ENCODE measurements around the gene ANKRD6.

ANKRD6 gene

GRCh38 chr6:89475634-89476033 is 42.7 kb downstream of the ANKRD6 start:
- no peak for DNase-seq

- no peak for DNase-seq
Observed at GRCh38 chr6:89479897-89480296, 46.9 kb downstream of the ANKRD6 start.

- DNase-seq, result no peak
Observed at GRCh38 chr6:89481695-89482094, 48.7 kb downstream of the ANKRD6 start.

- no peak for DNase-seq
Observed at GRCh38 chr6:89482126-89482525, 49.2 kb downstream of the ANKRD6 start.

GRCh38 chr6:89483111-89483720 is 50.3 kb downstream of the ANKRD6 start:
- no peak for DNase-seq

- DNase-seq, result no peak
Observed at GRCh38 chr6:89485320-89485719, 52.4 kb downstream of the ANKRD6 start.

- no peak for DNase-seq
Observed at GRCh38 chr6:89487864-89488263, 54.9 kb downstream of the ANKRD6 start.

GRCh38 chr6:89488438-89488837 is 55.5 kb downstream of the ANKRD6 start:
- DNase-seq, result no peak

GRCh38 chr6:89489078-89489477 is 56.1 kb downstream of the ANKRD6 start:
- no peak for DNase-seq

- no peak for DNase-seq
Observed at GRCh38 chr6:89492025-89492640, 59.2 kb downstream of the ANKRD6 start.

- DNase-seq, result no peak
Observed at GRCh38 chr6:89494131-89494793, 61.3 kb downstream of the ANKRD6 start.

- DNase-seq, result no peak
Observed at GRCh38 chr6:89495961-89496535, 63.1 kb downstream of the ANKRD6 start.

- no peak for DNase-seq
Observed at GRCh38 chr6:89500611-89501010, 67.7 kb downstream of the ANKRD6 start.

- no peak for DNase-seq
Observed at GRCh38 chr6:89501222-89501621, 68.3 kb downstream of the ANKRD6 start.

GRCh38 chr6:89501753-89502152 is 68.8 kb downstream of the ANKRD6 start:
- no peak for DNase-seq

- DNase-seq, result no peak
Observed at GRCh38 chr6:89503641-89504040, 70.7 kb downstream of the ANKRD6 start.

- no peak for DNase-seq
Observed at GRCh38 chr6:89505847-89506246, 72.9 kb downstream of the ANKRD6 start.

GRCh38 chr6:89506716-89507617 is 74.0 kb downstream of the ANKRD6 start:
- no peak for DNase-seq

GRCh38 chr6:89508755-89509563 is 76.0 kb downstream of the ANKRD6 start:
- DNase-seq, result no peak

- DNase-seq, result no peak
Observed at GRCh38 chr6:89509777-89510281, 76.9 kb downstream of the ANKRD6 start.

GRCh38 chr6:89510393-89510792 is 77.4 kb downstream of the ANKRD6 start:
- no peak for DNase-seq

All from NCI-H524 treated with DMSO at 0.1 percent for 48 hours (cell line).